ENCODE data around the gene COQ8B. TPM values are rescaled to one million over a fixed set of nuclear protein-coding genes. Genes with fewer than 3 reads are reported as not detected.

The COQ8B gene
- total RNA-seq (2012; rRNA removed), result 14.2 and 14.9 TPM in 2 replicates
- polyA plus RNA-seq (2012; rRNA removed), result 23.2 and 23.5 TPM in 2 replicates
- polyA plus RNA-seq (2012; cell fraction: cytosol; rRNA removed), result 12.9 and 22.5 TPM in 2 replicates
- polyA plus RNA-seq (2012; cell fraction: nucleus; rRNA removed; ENCODE audit: low replicate concordance), result 64.0 and 115 TPM in 2 replicates
- Bru-seq, nascent RNA, result percentile 65 among the genes with signal in this experiment
- BruChase-seq, experiment 1, labeled RNA remaining after a 6-hour chase, result percentile 81 among the genes with signal in this experiment
- percentile 68 among the genes with signal in this experiment for BruChase-seq, experiment 2, labeled RNA remaining after a 2-hour chase
- long read RNA-seq, partial matches to known transcripts, result 2 of 14 reads
- long read RNA-seq, other reads (novel, unspliced or antisense), result 10 of 14 reads

GRCh38 chr19:40716482-40717324, at the start of gene COQ8B, which contains the start of gene ITPKC:
Gene COQ8B, minus strand, starts transcription at chr19:40716886. Its CDS starts 2,254 bp downstream, at chr19:40714632.
Gene ITPKC, plus strand, starts transcription at chr19:40717112. Its CDS starts 24 bp downstream, at chr19:40717136.
- Histone ChIP-seq H2BK120ac (ENCODE audit: low read depth, low read length) (peak within 1 kb of the TSS; percentile 95), H4K5ac (ENCODE audit: low read depth, low read length) (peak within 1 kb of the TSS; percentile 84), H3K9me1 (ENCODE audit: insufficient read depth, low read length) (peaks cover 10% of the 10 kb centered on the region; the same call in 1 of the 2 replicates), H3K4me2 (ENCODE audit: low read depth, low read length) (peak within 1 kb of the TSS; percentile 91), H3K9me3 (ENCODE audit: control insufficient read depth, insufficient read depth, low read length) (no peaks in the 10 kb centered on the region), H3K36me3 (ENCODE audit: control insufficient read depth, insufficient read depth, low read length) (peaks cover 5% of the 10 kb centered on the region; the same call in 1 of the 2 replicates), H3K9ac (ENCODE audit: low read depth, low read length) (peak within 1 kb of the TSS; percentile 97), H2AK9ac (replicated peaks; ENCODE audit: low read depth, low read length, poor library complexity) (peak within 1 kb of the TSS; percentile 90), H2AK5ac (ENCODE audit: low read depth, low read length) (peak within 1 kb of the TSS; percentile 86), H4K91ac (ENCODE audit: insufficient read depth, low read depth, low read length) (peak within 1 kb of the TSS; percentile 77), H3K14ac (replicated peaks; ENCODE audit: low read depth, low read length) (peak within 1 kb of the TSS; percentile 82), H4K20me1 (ENCODE audit: insufficient read depth, low read length) (peaks cover 16% of the 10 kb centered on the region; the same call in 1 of the 2 replicates), H3K23ac (ENCODE audit: low read depth, low read length) (peak within 1 kb of the TSS; percentile 97), H4K8ac (ENCODE audit: low read depth in 2 of 2, low read length in 2 of 2) (peak within 1 kb of the TSS; percentile 70 to 77), H3K27ac (ENCODE audit: insufficient read depth, low read length) (peak within 1 kb of the TSS; percentile 96), H2BK5ac (ENCODE audit: low read depth, low read length, poor library complexity, severe bottlenecking) (peak within 1 kb of the TSS; percentile 83), H3K4me3 (ENCODE audit: insufficient read depth, low read depth, low read length) (peak within 1 kb of the TSS; percentile 86), H2AFZ (replicated peaks; ENCODE audit: low read length, poor library complexity) (peak within 1 kb of the TSS; percentile 90), H3K18ac (ENCODE audit: low read depth, low read length) (peak within 1 kb of the TSS; percentile 70), H3K4me1 (ENCODE audit: control insufficient read depth, insufficient read depth, low read length) (peaks cover 9% of the 10 kb centered on the region), H3K79me1 (ENCODE audit: low read depth in 1 of 2, low read length in 2 of 2) (peaks cover 14 to 61% of the 10 kb centered on the region in 2 experiments; a peak in 3 of 4 replicates), H3K27me3 (ENCODE audit: control insufficient read depth, insufficient read depth, low read length) (no peaks in the 10 kb centered on the region), H2BK15ac (ENCODE audit: low read depth, low read length) (peak within 1 kb of the TSS; percentile 52), H3K4ac (ENCODE audit: low read depth, low read length) (peak within 1 kb of the TSS; percentile 94), H3K56ac (ENCODE audit: extremely low read depth, insufficient read depth, low read length) (peak within 1 kb of the TSS; percentile 86), H2BK20ac (ENCODE audit: low read depth, low read length) (peak within 1 kb of the TSS; percentile 86)
- BruUV-seq (replicated peaks), result no TSS peak
- intact Hi-C loops (cut with micrococcal nuclease), result loop anchor here (2.0 to 5.0 kb wide), 2 partner anchors 34 to 81 kb away; partner anchors contain the start of genes ACTMAP, EGLN2 and SNRPA
- CTCF ChIA-PET, result interaction anchor here (0.9 kb wide), 1 partner anchor 29 kb away, joined by 4 read pairs; no protein-coding TSS in a partner anchor
- POLR2A ChIA-PET (ENCODE audit: unreplicated experiment), result no interaction called here
- peak; percentile 96 for DNase-seq
- dilution Hi-C loops (cut with HindIII; ENCODE audit: low sequenced_read_pairs, unreplicated experiment), result no loop called here
- 1% methylated on average over 22 of the region's 76 CpGs; no CpG with 5 or more reads in 1 of the 2 experiments for WGBS, 2 experiments (ENCODE audit: extremely low coverage in 2 of 2, insufficient read length in 1 of 2)
- ATAC-seq (ENCODE audit: low read depth), result peak; percentile 75
- in situ Hi-C loops (cut with MboI; ENCODE audit: low sequenced_read_pairs), result no loop called here
- no peak for TF ChIP-seq USF2 (IDR thresholded peaks at IDR 0.05; ENCODE audit: low read depth, low read length)
- peak; percentile 1; the same call in 1 of the 2 replicates for TF ChIP-seq NFE2L2 (IDR thresholded peaks at IDR 0.05; ENCODE audit: low read depth, low read length)
- TF ChIP-seq CHD1 (IDR thresholded peaks at IDR 0.05; ENCODE audit: low read depth, low read length), result no peak; the same call in 1 of the 2 replicates
- TF ChIP-seq BHLHE40 (IDR thresholded peaks at IDR 0.05; ENCODE audit: low read depth, low read length), result 0 out of 2 replicates have a peak, but pooled peaks have one; percentile 4
- TF ChIP-seq MAFK (IDR thresholded peaks at IDR 0.05; ENCODE audit: low read depth, low read length), result no peak
- no peak for TF ChIP-seq RCOR1 (IDR thresholded peaks at IDR 0.05; ENCODE audit: insufficient replicate concordance, low read length)
- TF ChIP-seq RFX5 (IDR thresholded peaks at IDR 0.05; ENCODE audit: low read depth, low read length), result no peak
- TF ChIP-seq ELK1 (IDR thresholded peaks at IDR 0.05; ENCODE audit: borderline replicate concordance, low read depth, low read length), result no peak
- no peak for TF ChIP-seq SMC3 (IDR thresholded peaks at IDR 0.05; ENCODE audit: low read depth, low read length)
- no peak for TF ChIP-seq CEBPB (IDR thresholded peaks at IDR 0.05; ENCODE audit: low read depth, low read length)
- peak; percentile 66; the same call in 1 of the 2 replicates for TF ChIP-seq MXI1 (IDR thresholded peaks at IDR 0.05; ENCODE audit: borderline replicate concordance, low read depth, low read length)
- TF ChIP-seq FOS (IDR thresholded peaks at IDR 0.05; ENCODE audit: low read depth, low read length), result no peak
- peak; percentile 83 for TF ChIP-seq POLR2A (IDR thresholded peaks at IDR 0.05; ENCODE audit: low read depth, low read length)
- TF ChIP-seq RAD21 (IDR thresholded peaks at IDR 0.05; ENCODE audit: low read length), result no peak

Measured in IMR-90 (cell line).